ENCODE results near the gene DTHD1.

Gene DTHD1

GRCh38 chr4:36392024-36392423 lies 110.6 kb downstream of the DTHD1 start:
- no peaks in the 10 kb centered on the region for H3K36me3 ChIP-seq (ENCODE audit: control insufficient read depth, insufficient read depth, low read length)
- no peaks in the 10 kb centered on the region for H3K9me3 ChIP-seq (ENCODE audit: control insufficient read depth, insufficient read depth, low read length)
- no peaks in the 10 kb centered on the region for H3K27me3 ChIP-seq (ENCODE audit: control insufficient read depth, insufficient read depth, low read length)
- H3K4me1 ChIP-seq (ENCODE audit: control insufficient read depth, insufficient read depth, low read length), result no peaks in the 10 kb centered on the region
- H3K27ac ChIP-seq (ENCODE audit: low read depth, low read length), result no peak overlapping the region
- no peak overlapping the region for H3K9ac ChIP-seq (ENCODE audit: low read depth, low read length)
- H3K4me3 ChIP-seq (ENCODE audit: low read depth, low read length), result no peak overlapping the region

- Histone ChIP-seq H3K36me3 (ENCODE audit: control insufficient read depth, insufficient read depth, low read length) (no peaks in the 10 kb centered on the region), H3K27ac (ENCODE audit: low read depth, low read length) (no peak overlapping the region), H3K9me3 (ENCODE audit: control insufficient read depth, insufficient read depth, low read length) (no peaks in the 10 kb centered on the region), H3K9ac (ENCODE audit: low read depth, low read length) (no peak overlapping the region), H3K4me3 (ENCODE audit: low read depth, low read length) (no peak overlapping the region), H3K27me3 (ENCODE audit: control insufficient read depth, insufficient read depth, low read length) (no peaks in the 10 kb centered on the region), H3K4me1 (ENCODE audit: control insufficient read depth, insufficient read depth, low read length) (no peaks in the 10 kb centered on the region)
Observed at GRCh38 chr4:36392916-36393315, 111.5 kb downstream of the DTHD1 start.
